HepG2 (cell line): ENCODE data around the gene PADI4.

ENCODE experiments used
- ATF7 ChIP-seq, 2 experiments: fragments of 450-650 bp in 1 of 2; sonication (generic) in 1 of 2; formaldehyde crosslinking in 1 of 2; IDR thresholded peaks; 2 replicates each; pipeline versions ENCODE4 v1.4.0 to v1.6.1; 2016 to 2020; ENCODE audit warnings: antibody characterized with exemption in 1 of 2, mild to moderate bottlenecking in 1 of 2, missing genetic modification reagents in 1 of 2
- CTCF ChIP-seq: sonication (generic); formaldehyde crosslinking; IDR thresholded peaks from 2 replicates; pipeline ENCODE4 v1.5.0; 2020; ENCODE audit warnings: mild to moderate bottlenecking, missing genetic modification reagents, moderate library complexity
- FOXK1 ChIP-seq: sonication (generic); formaldehyde crosslinking; IDR thresholded peaks from 2 replicates; pipeline ENCODE4 v1.4.0; 2020; ENCODE audit warnings: low read depth, missing genetic modification reagents, borderline replicate concordance
- LBX2 ChIP-seq: sonication (generic); formaldehyde crosslinking; IDR thresholded peaks from 2 replicates; pipeline ENCODE4 v1.5.0; 2020; ENCODE audit warnings: missing genetic modification reagents, mild to moderate bottlenecking, borderline replicate concordance
- NFIC ChIP-seq: IDR thresholded peaks from 2 replicates; pipeline ENCODE4 v1.6.1; 2012; ENCODE audit warnings: mild to moderate bottlenecking, low read length, inconsistent platforms
- TCF7L2 ChIP-seq: IDR thresholded peaks from 2 replicates; pipeline ENCODE4 v1.6.1; 2011; ENCODE audit warnings: mild to moderate bottlenecking, low read depth, low read length, moderate library complexity
- ZNF746 ChIP-seq: sonication (generic); formaldehyde crosslinking; IDR thresholded peaks from 2 replicates; pipeline ENCODE4 v1.8.0; 2022; ENCODE audit warnings: mild to moderate bottlenecking, missing genetic modification reagents

- no peak for TF ChIP-seq CTCF (CRISPR knock-in tag)
- no peak for TF ChIP-seq ATF7 (IDR thresholded peaks at IDR 0.05)
- TF ChIP-seq ATF7 (CRISPR knock-in tag; IDR thresholded peaks at IDR 0.05), result no peak
- no peak for TF ChIP-seq LBX2 (CRISPR knock-in tag)
- no peak for TF ChIP-seq ZNF746 (CRISPR knock-in tag)
- TF ChIP-seq NFIC, result no peak
- TF ChIP-seq FOXK1, result no peak
- no peak for TF ChIP-seq TCF7L2
Observed at GRCh38 chr1:17293681-17294425, 14.1 kb upstream of the PADI4 start.
